ENCODE data around the gene IFT22. TPM values are rescaled to one million over a fixed set of nuclear protein-coding genes. Genes with fewer than 3 reads are reported as not detected.

The IFT22 gene
- total and polyA plus RNA-seq, 2 experiments from 2014 or later = 13.8 to 38.8 TPM

DNA sequence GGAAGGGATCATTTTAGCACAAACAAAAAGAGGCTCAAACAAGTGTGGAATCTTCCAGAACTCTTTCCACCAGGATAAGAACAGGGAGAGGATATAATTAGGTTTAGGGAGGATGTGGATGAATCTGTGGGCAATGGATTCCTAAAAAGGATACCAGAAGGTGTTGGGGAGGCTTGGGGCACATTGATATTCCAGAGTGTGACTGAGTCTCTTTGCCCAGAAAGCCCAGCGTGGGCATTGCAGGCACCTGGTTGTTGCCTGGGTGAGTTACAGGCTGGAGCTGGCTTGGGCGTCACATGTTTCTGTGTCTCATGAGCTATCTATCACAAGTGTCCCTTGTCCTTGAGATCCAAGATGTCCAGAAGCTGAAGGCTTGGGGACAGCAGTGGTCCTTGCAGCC, 44.3 kb upstream of the IFT22 start:
- Mint-ChIP-seq H3K36me3 (ENCODE audit: low read depth) (peaks cover 42% of the 10 kb centered on the region), H3K27ac (no peak overlapping the region), H3K4me3 (no peak overlapping the region), H3K27me3 (ENCODE audit: insufficient read depth, low read depth, poor library complexity) (peaks cover 13% of the 10 kb centered on the region), H3K9me3 (peaks cover 9% of the 10 kb centered on the region), H3K4me1 (peaks cover 26% of the 10 kb centered on the region)
- ATAC-seq (no peak), DNase-seq (ENCODE audit: low spot score) (no peak)
- H2AFZ ChIP-seq = no peak overlapping the region
- H3K4me3 ChIP-seq = no peak overlapping the region
- H3K4me2 ChIP-seq = no peak overlapping the region
- no peaks in the 10 kb centered on the region for H3K9me2 ChIP-seq (ENCODE audit: insufficient read depth)
- H3K79me2 ChIP-seq (replicated peaks; ENCODE audit: insufficient read depth) = peaks cover 72% of the 10 kb centered on the region
- TF ChIP-seq ZNF462 (CRISPR knock-in tag; IDR thresholded peaks at IDR 0.05) (no peak), ETS1 (IDR thresholded peaks at IDR 0.05) (no peak), STAT1 (IDR thresholded peaks at IDR 0.05; ENCODE audit: unreplicated experiment) (no peak), ZNF114 (CRISPR knock-in tag; IDR thresholded peaks at IDR 0.05) (no peak), NANOG (IDR thresholded peaks at IDR 0.05; ENCODE audit: borderline replicate concordance) (no peak), POLR2AphosphoS5 (IDR thresholded peaks at IDR 0.05; ENCODE audit: low read depth) (no peak), CREB1 (CRISPR knock-in tag; IDR thresholded peaks at IDR 0.05; ENCODE audit: low read depth) (no peak), EZH2phosphoT487 (IDR thresholded peaks at IDR 0.05; ENCODE audit: unreplicated experiment) (no peak), REST (IDR thresholded peaks at IDR 0.05; ENCODE audit: unreplicated experiment) (no peak), JUNB (IDR thresholded peaks at IDR 0.05; ENCODE audit: unreplicated experiment) (no peak), ZNF331 (CRISPR knock-in tag; IDR thresholded peaks at IDR 0.05; ENCODE audit: low read depth) (no peak), EZH2 (IDR thresholded peaks at IDR 0.05; ENCODE audit: low read depth, unreplicated experiment) (no peak)
- TF ChIP-seq, protein P1, sequence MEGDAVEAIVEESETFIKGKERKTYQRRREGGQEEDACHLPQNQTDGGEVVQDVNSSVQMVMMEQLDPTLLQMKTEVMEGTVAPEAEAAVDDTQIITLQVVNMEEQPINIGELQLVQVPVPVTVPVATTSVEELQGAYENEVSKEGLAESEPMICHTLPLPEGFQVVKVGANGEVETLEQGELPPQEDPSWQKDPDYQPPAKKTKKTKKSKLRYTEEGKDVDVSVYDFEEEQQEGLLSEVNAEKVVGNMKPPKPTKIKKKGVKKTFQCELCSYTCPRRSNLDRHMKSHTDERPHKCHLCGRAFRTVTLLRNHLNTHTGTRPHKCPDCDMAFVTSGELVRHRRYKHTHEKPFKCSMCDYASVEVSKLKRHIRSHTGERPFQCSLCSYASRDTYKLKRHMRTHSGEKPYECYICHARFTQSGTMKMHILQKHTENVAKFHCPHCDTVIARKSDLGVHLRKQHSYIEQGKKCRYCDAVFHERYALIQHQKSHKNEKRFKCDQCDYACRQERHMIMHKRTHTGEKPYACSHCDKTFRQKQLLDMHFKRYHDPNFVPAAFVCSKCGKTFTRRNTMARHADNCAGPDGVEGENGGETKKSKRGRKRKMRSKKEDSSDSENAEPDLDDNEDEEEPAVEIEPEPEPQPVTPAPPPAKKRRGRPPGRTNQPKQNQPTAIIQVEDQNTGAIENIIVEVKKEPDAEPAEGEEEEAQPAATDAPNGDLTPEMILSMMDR (conservative IDR thresholded peaks at IDR 0.05; ENCODE audit: low read depth in 2 of 2) = no peak
- no peaks in the 10 kb centered on the region for H3K36me3 ChIP-seq (ENCODE audit: insufficient read depth)
- peaks cover 11% of the 10 kb centered on the region for H3K27me3 ChIP-seq (ENCODE audit: insufficient read depth)
- H4K20me1 ChIP-seq (replicated peaks; ENCODE audit: insufficient read depth) = peaks cover 3% of the 10 kb centered on the region; the same call in 1 of the 2 replicates
- no peaks in the 10 kb centered on the region; the same call in 1 of the 2 replicates for H3F3A ChIP-seq (replicated peaks; ENCODE audit: low read depth)
- H3K27ac ChIP-seq (ENCODE audit: low read depth) = no peak overlapping the region
- H3K4me1 ChIP-seq (ENCODE audit: insufficient read depth) = peaks cover 18% of the 10 kb centered on the region; the same call in 1 of the 2 replicates
